Measurements from ENCODE around the gene TFAP2E. TPM values are rescaled to one million over a fixed set of nuclear protein-coding genes. Genes with fewer than 3 reads are reported as not detected.

TFAP2E gene
- total RNA-seq, 1 experiment from 2014 or later, result 0.26 TPM

DNA sequence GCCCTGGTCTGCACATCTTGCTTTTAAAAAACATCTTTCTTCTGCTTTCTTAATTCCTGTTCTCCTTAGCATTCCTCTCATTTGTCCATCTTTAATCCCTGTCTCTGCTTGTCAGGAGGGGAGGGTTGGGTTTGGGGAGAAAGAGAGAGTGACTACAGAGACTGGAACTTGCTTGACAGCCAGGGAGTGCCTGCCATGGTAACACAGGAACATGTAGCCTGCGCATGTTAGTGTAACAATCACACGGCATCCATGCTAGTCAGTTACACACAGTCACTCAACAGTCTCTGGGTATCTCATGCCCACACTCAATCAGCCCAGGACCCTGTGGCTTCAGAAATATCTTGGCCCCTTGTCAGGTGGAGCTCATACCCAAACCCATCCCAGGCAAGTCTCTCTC, 818 bp upstream of the TFAP2E start:
- Histone ChIP-seq H2AFZ (ENCODE audit: low read length) (no peak overlapping the region), H3F3A (ENCODE audit: low read length, unreplicated experiment) (no peaks in the 10 kb centered on the region), H3K9me2 (replicated peaks; ENCODE audit: low read length) (no peaks in the 10 kb centered on the region), H3K79me2 (ENCODE audit: low read length) (no peaks in the 10 kb centered on the region), H3K27me3 (ENCODE audit: low read length) (no peaks in the 10 kb centered on the region), H3K9ac (ENCODE audit: low read length) (no peak overlapping the region), H4K20me1 (ENCODE audit: low read length) (no peaks in the 10 kb centered on the region; the same call in 1 of the 2 replicates), H3K36me3 (ENCODE audit: low read depth, low read length) (no peaks in the 10 kb centered on the region), H3K4me1 (ENCODE audit: insufficient read depth, low read length) (peaks cover 18% of the 10 kb centered on the region), H3K9me3 (ENCODE audit: low read length) (no peaks in the 10 kb centered on the region), H3K4me2 (ENCODE audit: low read length) (no peak overlapping the region), H3K4me3 (ENCODE audit: low read length) (no peak overlapping the region), H3K27ac (ENCODE audit: low read length) (no peak overlapping the region)
- CTCF ChIA-PET, result interaction anchor here (0.8 kb wide), 1 partner anchor 74 kb away, joined by 3 read pairs; no protein-coding TSS in a partner anchor
- TF ChIP-seq EZH2phosphoT487 (IDR thresholded peaks at IDR 0.05; ENCODE audit: borderline replicate concordance, low read length) (no peak), EZH2 (IDR thresholded peaks at IDR 0.05; ENCODE audit: low read length, unreplicated experiment) (no peak), CTCF (conservative IDR thresholded peaks at IDR 0.05; ENCODE audit: low read depth, low read length) (no peak)
- DNase-seq, result no peak
- POLR2A ChIA-PET (ENCODE audit: unreplicated experiment), result no interaction called here
- BruUV-seq (replicated peaks), result no TSS peak
- no peak for ATAC-seq
- intact Hi-C loops (cut with micrococcal nuclease), result no loop called here

DNA sequence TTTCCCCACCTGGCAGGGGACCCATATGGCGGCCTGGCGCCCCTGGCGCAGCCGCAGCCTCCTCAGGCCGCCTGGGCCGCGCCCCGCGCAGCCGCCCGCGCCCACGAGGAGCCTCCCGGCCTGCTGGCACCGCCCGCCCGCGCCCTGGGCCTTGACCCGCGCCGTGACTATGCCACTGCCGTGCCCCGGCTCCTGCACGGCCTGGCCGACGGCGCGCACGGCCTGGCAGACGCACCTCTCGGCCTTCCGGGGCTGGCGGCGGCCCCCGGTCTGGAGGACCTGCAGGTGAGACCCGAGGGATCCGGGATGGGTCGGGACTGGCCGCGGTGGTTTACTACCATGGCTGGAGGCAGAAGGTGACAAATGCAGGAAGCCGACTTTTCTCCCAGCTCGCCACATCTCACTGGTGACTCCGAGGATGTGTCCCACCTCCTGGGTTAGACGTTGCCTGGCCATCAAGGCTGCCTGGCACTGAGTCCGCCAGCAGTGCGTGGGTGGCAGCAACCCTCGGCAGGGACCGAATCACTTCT, 1.1 kb downstream of the TFAP2E start:
- no peaks in the 10 kb centered on the region for H3K79me2 ChIP-seq (ENCODE audit: low read length)
- H3K36me3 ChIP-seq (ENCODE audit: low read depth, low read length), result no peaks in the 10 kb centered on the region
- TF ChIP-seq CTCF (conservative IDR thresholded peaks at IDR 0.05; ENCODE audit: low read depth, low read length), result no peak
- TF ChIP-seq EZH2 (IDR thresholded peaks at IDR 0.05; ENCODE audit: low read length, unreplicated experiment), result no peak
- no peak for TF ChIP-seq EZH2phosphoT487 (IDR thresholded peaks at IDR 0.05; ENCODE audit: borderline replicate concordance, low read length)
- H3K27ac ChIP-seq (ENCODE audit: low read length), result no peak overlapping the region
- intact Hi-C loops (cut with micrococcal nuclease), result no loop called here
- no peak overlapping the region for H2AFZ ChIP-seq (ENCODE audit: low read length)
- no peaks in the 10 kb centered on the region for H3K9me2 ChIP-seq (replicated peaks; ENCODE audit: low read length)
- no peaks in the 10 kb centered on the region for H3K9me3 ChIP-seq (ENCODE audit: low read length)
- BruUV-seq (replicated peaks), result no TSS peak
- ChIA-PET POLR2A (ENCODE audit: unreplicated experiment) (no interaction called here), CTCF (no interaction called here)
- no peaks in the 10 kb centered on the region; the same call in 1 of the 2 replicates for H4K20me1 ChIP-seq (ENCODE audit: low read length)
- H3K4me1 ChIP-seq (ENCODE audit: insufficient read depth, low read length), result peaks cover 16% of the 10 kb centered on the region
- H3K4me2 ChIP-seq (ENCODE audit: low read length), result no peak overlapping the region
- H3K9ac ChIP-seq (ENCODE audit: low read length), result no peak overlapping the region
- DNase-seq (no peak), ATAC-seq (no peak)
- H3K27me3 ChIP-seq (ENCODE audit: low read length), result no peaks in the 10 kb centered on the region
- no peaks in the 10 kb centered on the region for H3F3A ChIP-seq (ENCODE audit: low read length, unreplicated experiment)
- H3K4me3 ChIP-seq (ENCODE audit: low read length), result no peak overlapping the region

GRCh38 chr1:35574655-35575415, 1.7 kb downstream of the TFAP2E start:
- peak; percentile 47 for DNase-seq
- ChIA-PET CTCF (no interaction called here), POLR2A (ENCODE audit: unreplicated experiment) (no interaction called here)
- 0 out of 2 replicates have a peak, but pooled peaks have one; percentile 7 for ATAC-seq
- Histone ChIP-seq H3K9me2 (replicated peaks; ENCODE audit: low read length) (no peaks in the 10 kb centered on the region), H3K79me2 (ENCODE audit: low read length) (no peaks in the 10 kb centered on the region), H3K9me3 (ENCODE audit: low read length) (no peaks in the 10 kb centered on the region), H3K27me3 (ENCODE audit: low read length) (no peaks in the 10 kb centered on the region), H2AFZ (ENCODE audit: low read length) (0 out of 2 replicates have a peak overlapping the region, but pooled peaks have one; percentile 26), H3K36me3 (ENCODE audit: low read depth, low read length) (no peaks in the 10 kb centered on the region), H3K27ac (ENCODE audit: low read length) (no peak overlapping the region), H3K4me2 (ENCODE audit: low read length) (peak overlapping the region; percentile 31; the same call in 1 of the 2 replicates), H4K20me1 (ENCODE audit: low read length) (no peaks in the 10 kb centered on the region; the same call in 1 of the 2 replicates), H3F3A (ENCODE audit: low read length, unreplicated experiment) (no peaks in the 10 kb centered on the region), H3K9ac (ENCODE audit: low read length) (no peak overlapping the region), H3K4me1 (ENCODE audit: insufficient read depth, low read length) (peaks cover 9% of the 10 kb centered on the region), H3K4me3 (ENCODE audit: low read length) (no peak overlapping the region)
- intact Hi-C loops (cut with micrococcal nuclease), result no loop called here
- TF ChIP-seq EZH2phosphoT487 (IDR thresholded peaks at IDR 0.05; ENCODE audit: borderline replicate concordance, low read length) (no peak), CTCF (conservative IDR thresholded peaks at IDR 0.05; ENCODE audit: low read depth, low read length) (no peak), EZH2 (IDR thresholded peaks at IDR 0.05; ENCODE audit: low read length, unreplicated experiment) (no peak)
- BruUV-seq (replicated peaks), result no TSS peak

Measured in PC-3 (cell line).